Glomerular endothelial cell (primary cell): ENCODE results near the gene WDR89. TPM values are rescaled to one million over a fixed set of nuclear protein-coding genes. Genes with fewer than 3 reads are reported as not detected.
A peak's percentile ranks its signal among the peaks of the same experiment; 100 is the strongest.
"Not testable (repeated sequence)": the region's sequence is repeated elsewhere in the genome, so short reads cannot be mapped to it uniquely, and the experiment has no call there.

Experiments used
- DNase-seq: peaks from one replicate; pipeline ENCODE4 v3.0.0-alpha.2; 2011; ENCODE audit warnings: low read depth, low spot score; ENCODE audit errors: extremely low read depth
- total RNA-seq: library from RNA; depleted of rRNA; stranded (reverse); fragments of >200 nt; gene quantifications from 2 replicates; pipeline ENCODE4 v1.2.3, GENCODE V29; 2015

The WDR89 gene
- 7.1 and 9.0 TPM in 2 replicates for total RNA-seq

DNA sequence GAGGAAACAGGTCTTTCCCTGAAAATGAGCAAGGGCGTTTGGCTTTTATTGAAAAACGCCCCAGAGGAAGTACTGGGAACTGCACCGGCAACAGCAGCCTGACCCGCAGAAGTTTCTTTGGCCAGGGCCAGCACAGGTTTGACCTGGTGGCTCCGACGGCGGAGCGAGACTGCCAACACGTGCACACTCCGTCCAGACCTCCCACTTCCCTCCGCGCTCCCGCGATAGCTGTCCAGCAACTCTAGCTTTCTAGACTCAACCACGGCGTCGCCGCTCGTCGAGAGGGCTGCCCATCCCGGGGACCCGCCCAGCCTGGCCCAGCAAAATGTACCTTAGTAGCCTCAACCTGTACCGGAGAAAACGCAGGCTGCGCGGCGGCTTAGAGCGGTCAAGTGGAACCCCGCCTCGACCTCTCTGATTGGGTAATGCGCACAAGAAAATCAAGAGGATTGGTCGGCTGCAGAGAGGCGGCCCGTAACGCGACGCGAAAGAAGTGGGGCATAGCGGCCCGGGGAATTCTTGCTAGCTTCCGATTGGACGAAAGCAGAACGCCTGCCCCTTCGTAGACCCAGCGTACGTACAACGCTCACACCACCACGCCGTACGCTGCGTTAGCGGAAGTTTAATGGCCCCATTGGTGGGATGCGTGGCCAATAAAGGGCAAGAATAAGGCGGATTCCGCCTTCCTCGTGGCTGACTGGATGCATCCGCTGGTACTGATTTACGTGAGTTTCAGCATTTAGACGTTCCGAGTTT lies at the start of gene WDR89:
Gene WDR89, minus strand, starts transcription at position 399 of the 756 bp plus-strand sequence. CDS start 41,929 bp downstream, outside the sequence.
- peak; percentile 97 for DNase-seq

DNA sequence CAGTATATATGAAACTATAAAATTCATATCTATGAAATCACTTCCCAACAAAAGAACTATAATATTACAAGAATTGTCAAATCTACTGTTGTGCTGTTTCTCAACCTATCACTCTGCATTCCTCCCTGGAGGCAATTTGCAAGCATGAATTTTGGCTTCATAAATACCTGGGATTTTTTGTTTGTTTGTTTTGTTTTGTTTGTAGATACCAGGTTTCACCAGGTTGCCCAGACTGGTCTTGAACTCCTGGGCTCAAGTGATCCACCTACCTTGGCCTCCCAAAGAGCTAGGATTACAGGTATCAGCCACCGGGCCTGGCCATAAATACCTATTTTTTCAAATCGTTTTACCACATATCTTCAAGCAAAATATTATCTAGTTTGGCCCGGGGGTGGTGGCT lies 47.5 kb upstream of the WDR89 start:
- no peak for DNase-seq

GRCh38 chr14:63686926-63687325 lies 45.3 kb upstream of the WDR89 start:
- no peak for DNase-seq

DNA sequence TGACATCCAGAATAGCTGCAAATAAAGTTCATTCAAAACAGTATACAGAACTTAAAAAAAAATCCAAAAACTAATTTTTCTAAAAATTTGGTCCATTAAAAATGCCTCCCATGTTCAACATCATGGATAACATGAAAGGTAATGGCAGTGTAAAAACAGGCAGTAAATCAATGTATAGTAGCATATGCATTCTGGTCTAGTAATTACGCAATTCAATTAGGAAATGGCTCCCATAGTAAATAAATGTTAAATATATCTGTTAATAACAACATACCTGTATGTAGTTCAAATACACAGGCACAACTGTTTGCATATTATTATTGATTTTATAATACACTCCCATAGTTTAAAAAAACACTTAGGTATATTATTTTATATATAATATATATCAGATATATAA lies 43.7 kb upstream of the WDR89 start:
- no peak for DNase-seq

DNA sequence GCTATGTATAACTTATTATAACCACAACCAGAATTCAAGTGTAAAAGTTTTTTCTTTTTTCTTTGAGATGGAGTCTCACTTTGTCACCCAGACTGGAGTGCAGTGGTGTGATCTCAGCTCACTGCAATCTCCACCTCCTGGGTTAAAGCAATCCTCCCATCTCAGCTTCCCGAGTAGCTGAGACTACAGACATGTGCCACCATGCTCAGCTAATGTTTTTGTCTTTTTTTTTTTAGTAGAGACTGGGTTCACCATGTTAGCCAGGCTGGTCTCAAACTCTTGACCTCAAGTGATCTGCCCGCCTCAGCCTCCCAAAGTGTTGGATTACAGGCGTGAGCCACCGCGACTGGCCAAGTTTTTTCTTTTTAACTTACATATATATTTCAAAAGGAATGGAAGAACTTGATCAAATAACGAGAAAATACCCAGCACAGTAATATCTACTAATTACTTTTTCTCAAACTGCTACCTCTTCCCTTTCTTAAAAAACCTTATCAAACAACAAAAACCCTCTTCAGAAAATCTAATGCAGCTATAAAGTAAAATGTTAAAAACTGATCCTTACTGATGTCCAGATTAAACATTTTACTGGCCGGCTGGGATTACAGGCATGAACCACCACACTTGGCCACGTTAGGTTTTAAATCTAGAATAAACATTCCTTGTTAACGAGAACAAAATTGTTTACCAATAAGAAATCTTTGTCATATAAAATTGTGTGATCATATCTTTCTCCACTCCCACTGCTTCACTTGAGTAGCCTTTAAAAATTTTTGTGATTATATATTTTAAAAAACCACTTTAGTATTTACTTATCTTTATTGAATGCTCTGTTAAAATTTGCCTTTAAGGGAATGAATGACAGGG lies 41.3 kb upstream of the WDR89 start:
- no peak for DNase-seq

- DNase-seq = no peak
These were observed 36.9 kb upstream of the WDR89 start for GRCh38 chr14:63678536-63678935.

DNA sequence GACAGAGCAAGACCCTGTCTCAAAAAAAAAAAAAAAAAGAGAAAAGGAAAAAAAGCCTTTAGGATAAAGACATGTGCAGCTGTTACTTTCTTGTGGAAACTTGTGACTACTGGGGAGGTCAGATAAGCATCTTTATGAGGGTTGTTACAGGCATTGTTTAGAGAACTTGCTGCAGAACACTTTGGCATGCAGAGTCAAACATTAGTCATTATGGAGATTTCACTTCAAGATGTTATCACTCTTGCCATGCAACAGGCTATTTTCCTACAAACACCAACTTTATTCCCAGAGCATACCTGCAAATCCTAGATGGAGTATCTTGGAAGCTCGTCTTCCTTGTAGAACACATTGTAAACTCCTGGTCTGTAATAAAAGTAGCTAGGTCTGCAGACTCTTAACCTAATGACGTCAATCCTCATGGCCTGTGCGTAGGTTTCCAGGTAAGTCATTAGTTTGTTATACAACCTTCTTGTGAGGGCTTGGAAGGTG lies 36.3 kb upstream of the WDR89 start:
- DNase-seq = peak; percentile 72

DNA sequence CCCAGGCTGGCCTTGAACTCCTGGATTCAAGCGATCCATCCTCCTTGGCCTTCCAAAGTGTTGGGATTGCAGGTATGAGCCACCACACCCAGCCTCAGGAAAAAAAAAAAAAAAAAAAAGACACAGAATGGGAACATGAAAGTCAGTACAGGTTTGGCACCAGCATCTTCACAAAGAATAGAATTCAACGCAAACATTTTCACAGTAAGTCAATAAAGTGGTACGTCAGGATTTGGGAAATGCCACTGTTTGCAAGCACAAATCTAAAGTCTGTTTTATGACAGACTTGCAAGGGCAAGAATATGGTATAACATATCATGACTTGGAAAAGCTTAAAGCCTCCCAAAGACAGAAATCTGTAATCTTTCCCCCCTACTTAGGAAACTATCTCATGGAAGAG lies 34.9 kb upstream of the WDR89 start:
- DNase-seq = no peak

DNA sequence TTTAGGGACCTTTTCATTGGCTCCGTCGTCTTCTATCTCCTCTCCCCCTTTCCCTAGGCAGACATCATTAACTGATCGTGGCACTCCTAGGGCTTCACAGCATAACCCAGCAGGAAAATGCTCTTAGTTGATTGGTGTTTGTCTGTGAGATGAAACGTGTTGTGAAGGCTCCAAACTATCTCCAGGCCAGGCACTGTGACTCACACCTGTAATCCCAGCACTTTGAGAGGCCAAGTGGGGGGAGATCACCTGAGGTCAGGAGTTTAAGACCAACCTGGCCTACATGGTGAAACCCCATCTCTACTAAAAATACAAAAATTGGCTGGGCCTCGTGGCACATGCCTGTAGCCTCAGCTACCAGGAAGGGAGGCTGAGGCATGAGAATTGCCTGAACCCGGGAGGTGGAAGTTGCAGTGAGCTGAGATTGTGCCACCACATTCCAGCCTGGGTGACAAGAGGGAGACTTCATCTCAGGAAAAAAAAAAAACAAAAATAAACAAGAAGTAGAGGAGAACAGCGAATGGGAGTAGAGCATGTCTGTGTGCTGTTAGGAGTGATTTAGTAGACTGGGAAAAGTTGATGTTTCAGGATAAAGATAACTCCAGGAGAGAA lies 32.3 kb upstream of the WDR89 start:
- no peak for DNase-seq

GRCh38 chr14:63673255-63673654 lies 31.6 kb upstream of the WDR89 start:
- DNase-seq = no peak

GRCh38 chr14:63672417-63673180 lies 30.9 kb upstream of the WDR89 start:
- DNase-seq = no peak

- DNase-seq = no peak
These were observed 30.3 kb upstream of the WDR89 start for GRCh38 chr14:63671987-63672386.

DNA sequence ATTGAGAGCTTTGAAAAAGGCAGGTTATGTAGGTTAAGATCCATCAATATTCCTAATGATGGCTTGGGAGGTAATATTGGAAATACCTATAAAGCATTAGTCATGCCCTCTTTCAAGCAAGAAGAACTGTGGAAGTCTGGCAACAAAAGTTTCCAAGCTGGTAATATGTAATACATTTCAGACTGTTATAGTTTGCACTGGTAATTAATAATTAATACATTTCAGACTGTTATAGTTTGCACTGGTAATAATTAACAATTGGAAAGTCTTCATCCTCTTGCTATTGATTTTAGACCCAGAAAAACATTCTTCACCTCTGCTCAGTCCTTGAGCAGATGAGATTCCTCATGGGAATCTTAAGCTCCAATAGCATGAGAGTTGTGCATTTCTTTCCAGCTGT lies 29.0 kb upstream of the WDR89 start:
- no peak for DNase-seq

- DNase-seq = no peak
These were observed 24.7 kb upstream of the WDR89 start for GRCh38 chr14:63666335-63666734.

- no peak for DNase-seq
These were observed 22.0 kb upstream of the WDR89 start for GRCh38 chr14:63663428-63664341.

- DNase-seq = no peak
These were observed 21.1 kb upstream of the WDR89 start for GRCh38 chr14:63662776-63663175.

DNA sequence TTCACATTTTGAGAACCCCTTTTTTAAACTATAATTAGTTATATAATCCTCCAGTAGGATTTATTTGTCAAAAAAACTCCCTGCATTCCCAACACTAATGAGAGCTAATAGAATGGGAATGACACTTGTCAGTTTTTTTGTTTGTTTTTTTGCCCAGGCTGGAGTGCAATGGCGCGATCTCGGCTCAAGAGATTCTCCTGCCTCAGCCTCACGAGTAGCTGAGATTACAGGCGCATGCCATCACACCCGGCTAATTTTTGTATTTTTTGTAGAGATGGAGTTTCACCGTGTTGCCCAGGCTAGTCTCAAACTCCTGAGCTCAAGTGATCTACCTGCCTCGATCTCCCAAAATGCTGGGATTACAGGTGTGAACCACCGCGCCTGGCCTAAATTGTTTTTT lies 20.2 kb upstream of the WDR89 start:
- DNase-seq = not testable (repeated sequence)

DNA sequence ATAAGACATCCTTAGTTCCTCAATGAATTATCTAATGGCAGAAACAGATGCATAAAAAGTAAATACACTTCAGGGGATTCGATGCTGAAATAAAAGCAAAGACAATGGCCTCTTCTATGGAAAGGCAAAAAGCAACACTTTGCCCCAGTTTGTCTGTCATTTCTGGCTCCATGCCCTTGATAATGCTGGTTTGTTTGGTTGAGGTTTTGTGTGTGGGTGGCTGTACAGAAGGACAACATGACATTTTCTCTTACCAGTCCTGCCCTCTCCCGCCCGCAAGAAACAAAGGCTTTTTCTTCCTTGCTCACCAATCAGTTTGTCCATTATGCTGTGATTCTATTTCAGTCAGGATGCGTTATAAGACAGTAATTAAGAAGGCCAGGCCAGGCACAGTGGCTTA lies 18.1 kb upstream of the WDR89 start:
- DNase-seq = no peak

DNA sequence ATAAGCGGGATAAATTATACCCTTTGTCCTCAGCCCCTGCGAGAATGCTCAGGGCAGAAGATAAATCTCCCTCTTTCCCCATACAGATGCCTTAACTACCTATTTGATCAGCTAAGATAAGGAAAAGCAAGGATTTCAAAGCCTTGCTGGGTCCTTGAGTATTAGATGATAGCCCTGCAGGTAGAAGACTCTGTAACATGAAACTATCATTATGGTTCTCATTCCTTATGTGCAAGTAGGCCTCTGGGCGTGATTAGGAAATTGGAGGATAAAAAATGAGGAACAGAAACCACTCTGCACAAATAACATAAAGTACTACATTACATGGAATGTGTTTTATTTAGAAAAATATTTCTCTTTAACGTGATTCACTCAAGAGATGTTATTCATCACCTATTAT lies 14.5 kb upstream of the WDR89 start:
- DNase-seq = no peak

DNA sequence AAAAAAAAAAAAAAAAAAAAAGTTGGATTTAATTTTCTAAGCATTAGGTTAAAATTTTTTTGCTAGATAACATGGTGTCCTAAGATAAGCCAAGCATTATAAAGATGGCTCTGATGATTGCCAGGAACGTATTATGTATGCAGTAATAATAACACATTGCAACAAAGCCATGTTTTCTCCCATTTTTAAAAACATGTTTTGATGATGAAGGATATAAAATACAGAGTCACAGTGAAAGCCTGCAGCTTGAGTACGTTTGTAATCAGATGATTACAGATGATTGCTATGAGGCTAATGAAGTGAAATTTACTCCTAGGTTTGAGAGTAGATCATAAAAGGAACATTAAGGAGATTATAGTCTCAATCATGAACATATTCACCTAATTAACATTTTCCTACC lies 13.3 kb upstream of the WDR89 start:
- no peak for DNase-seq
